GM10266 (cell line): ENCODE results near the gene ALDH7A1.
"Not testable (repeated sequence)": the region's sequence is repeated elsewhere in the genome, so short reads cannot be mapped to it uniquely, and the experiment has no call there.

Experiments
- DNase-seq: peaks from one replicate; pipeline ENCODE4 v3.0.0; 2012; ENCODE audit errors: extremely low spot score
- TF ChIP-seq, protein P1 (sequence below): IDR thresholded peaks from 2 replicates; pipeline ENCODE4 v1.5.1; 2012; ENCODE audit warnings: mild to moderate bottlenecking, low read depth; ENCODE audit not compliant: control insufficient read depth, insufficient read depth; ENCODE audit errors: missing control alignments

ALDH7A1 gene

DNA sequence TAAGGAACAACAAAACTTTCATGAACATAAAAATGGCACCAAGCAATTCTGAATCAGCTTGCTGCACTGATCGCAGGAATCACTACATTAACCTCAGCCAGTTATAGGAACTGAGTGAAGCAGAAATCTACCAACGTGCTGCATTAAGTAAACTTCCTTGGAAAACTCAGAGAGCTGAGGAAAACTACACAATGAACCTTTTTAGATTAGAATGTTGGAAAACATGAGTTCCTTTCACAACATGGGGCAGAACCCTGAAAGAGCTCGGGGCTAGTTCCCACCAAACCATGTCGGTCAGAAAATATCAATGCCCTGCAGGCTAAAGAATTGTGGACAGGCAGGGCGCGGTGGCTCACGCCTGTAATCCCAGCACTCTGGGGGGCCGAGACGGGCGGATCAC lies 19.4 kb downstream of the ALDH7A1 start:
- TF ChIP-seq, protein P1, sequence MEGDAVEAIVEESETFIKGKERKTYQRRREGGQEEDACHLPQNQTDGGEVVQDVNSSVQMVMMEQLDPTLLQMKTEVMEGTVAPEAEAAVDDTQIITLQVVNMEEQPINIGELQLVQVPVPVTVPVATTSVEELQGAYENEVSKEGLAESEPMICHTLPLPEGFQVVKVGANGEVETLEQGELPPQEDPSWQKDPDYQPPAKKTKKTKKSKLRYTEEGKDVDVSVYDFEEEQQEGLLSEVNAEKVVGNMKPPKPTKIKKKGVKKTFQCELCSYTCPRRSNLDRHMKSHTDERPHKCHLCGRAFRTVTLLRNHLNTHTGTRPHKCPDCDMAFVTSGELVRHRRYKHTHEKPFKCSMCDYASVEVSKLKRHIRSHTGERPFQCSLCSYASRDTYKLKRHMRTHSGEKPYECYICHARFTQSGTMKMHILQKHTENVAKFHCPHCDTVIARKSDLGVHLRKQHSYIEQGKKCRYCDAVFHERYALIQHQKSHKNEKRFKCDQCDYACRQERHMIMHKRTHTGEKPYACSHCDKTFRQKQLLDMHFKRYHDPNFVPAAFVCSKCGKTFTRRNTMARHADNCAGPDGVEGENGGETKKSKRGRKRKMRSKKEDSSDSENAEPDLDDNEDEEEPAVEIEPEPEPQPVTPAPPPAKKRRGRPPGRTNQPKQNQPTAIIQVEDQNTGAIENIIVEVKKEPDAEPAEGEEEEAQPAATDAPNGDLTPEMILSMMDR = no peak

DNA sequence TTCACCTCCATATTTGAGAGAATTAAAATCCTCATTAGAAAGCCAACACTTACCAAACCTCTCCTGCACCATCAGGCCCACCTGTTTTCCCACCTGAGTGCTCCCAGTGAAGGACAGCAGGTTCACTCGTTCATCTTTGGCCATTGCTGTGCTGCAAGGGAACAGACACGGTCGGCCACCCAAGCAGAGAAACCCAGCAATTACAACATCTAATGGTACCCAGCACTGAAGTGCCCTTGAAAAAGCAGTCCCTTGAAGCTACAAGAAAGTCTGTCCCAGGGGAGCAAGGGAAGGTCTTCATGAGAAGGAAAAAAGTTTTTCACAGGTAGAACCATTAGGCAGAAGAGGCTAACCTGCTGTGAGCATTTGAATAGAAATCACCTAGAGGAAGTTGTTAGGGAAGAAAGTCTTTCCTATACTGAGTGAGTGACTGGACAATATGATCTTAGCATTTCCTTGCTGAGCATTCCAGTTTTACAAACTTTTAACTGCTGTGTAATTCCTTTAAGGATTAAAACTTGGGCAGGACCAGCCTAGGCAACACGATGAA lies 26.7 kb downstream of the ALDH7A1 start:
- no peak for DNase-seq
- TF ChIP-seq, protein P1 = no peak

More for the DNA sequence above, 19.4 kb downstream of the ALDH7A1 start:
- no peak for DNase-seq

DNA sequence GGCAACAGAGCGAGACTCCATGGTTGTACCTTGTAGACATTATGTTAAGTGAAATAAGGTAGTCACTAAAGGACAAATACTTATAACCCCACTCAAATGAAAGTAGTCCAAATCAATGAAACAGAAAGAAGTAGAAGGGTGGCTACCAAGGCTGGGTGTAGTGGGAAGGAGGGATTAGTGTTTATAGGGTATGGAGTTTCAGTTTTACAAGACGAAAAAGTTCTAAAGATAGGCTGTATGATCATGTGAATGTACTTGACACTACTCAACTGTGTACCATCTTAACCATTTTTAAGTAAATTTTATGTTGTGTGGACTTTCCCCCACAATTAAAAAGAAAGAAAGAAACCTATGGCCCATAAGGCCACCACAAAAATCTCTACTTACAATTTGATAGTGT lies 32.2 kb downstream of the ALDH7A1 start:
- no peak for DNase-seq
- TF ChIP-seq, protein P1 = no peak

DNA sequence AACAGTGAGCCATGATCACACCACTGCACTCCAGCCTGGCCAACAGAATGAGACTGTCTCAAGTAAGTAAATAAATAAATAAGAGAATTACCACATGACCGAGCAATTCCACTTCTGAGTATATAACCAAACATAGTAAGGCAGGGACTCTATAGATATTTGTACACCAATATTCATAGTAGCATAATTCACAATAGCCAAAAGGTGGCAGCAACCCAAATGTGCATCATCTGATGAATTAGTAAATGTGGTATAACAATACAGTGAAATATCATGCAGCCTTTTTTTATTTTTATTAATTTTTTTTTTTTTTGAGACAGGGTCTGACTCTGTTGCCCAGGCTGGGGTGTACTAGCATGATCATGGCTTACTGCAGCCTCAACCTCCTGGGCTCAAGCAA lies 33.1 kb downstream of the ALDH7A1 start:
- no peak for DNase-seq

DNA sequence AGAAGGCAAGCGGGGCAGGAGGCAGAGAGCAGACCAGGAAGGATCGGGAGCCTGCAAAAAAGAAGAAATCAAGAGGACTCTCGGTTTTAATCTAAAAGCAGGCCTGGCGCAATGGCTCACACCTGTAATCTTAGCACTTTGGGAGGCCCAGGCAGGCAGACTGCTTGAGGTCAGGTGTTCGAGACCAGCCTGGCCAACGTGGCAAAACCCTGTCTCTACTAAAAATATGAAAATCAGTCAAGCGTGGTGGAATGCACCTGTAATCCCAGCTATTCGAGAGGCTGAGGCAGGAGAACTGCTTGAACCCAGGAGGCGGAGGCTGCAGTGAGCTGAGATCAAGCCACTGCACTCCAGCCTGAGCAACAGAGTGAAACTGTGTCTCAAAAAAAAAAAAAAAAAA lies 39.9 kb downstream of the ALDH7A1 start:
- not testable (repeated sequence) for DNase-seq

More for the DNA sequence above, 33.1 kb downstream of the ALDH7A1 start:
- TF ChIP-seq, protein P1 = peak; percentile 3

DNA sequence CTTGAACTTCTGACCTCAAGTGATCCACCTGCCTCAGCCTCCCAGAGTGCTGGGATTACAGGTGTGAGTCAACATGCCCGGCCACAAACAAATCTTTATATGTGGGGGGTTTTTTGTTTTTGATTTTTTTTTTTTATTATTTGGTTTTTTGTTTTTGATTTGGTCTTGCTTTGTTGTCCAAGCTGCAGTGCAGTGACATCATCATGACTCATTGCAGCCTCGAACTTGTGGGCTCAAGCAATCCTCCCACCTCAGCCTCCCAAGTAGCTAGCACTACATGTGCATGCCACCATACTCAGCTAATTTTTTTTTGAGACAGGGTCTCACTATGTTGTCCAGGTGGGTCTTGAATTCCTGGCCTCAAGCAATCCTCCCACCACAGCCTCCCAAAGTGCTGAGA lies 42.4 kb downstream of the ALDH7A1 start:
- DNase-seq = no peak
- TF ChIP-seq, protein P1 = no peak

DNA sequence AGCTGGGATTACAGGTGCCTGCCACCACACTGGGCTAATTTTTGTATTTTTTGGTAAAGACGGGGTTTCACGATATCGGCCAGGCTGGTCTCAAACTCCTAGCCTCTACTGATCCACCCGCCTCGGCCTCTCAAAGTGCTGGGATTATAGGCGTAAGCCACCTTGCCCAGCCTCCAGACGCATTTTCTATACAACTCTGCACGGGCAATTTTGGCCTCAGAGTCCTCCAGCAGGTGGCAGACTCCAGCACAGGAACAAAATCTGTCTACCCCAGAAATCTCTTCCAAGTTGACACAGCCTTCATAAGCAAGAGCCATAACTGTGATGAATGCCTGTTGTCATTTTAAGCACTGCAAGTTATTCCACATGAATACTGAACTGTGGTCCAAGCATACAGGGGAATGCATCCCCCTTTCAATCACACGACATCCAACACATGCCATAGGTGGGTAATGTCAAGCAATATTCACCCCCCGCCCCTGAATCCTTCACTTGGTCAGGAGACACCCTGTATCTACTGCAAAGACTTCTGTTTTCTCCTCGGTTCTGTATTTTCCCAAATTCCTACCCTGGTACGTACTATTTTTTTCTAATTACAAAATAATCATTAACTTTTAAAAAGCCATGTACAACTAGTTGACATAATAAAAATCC lies 50.8 kb downstream of the ALDH7A1 start:
- peak; percentile 45 for DNase-seq
- TF ChIP-seq, protein P1 = peak; percentile 74

DNA sequence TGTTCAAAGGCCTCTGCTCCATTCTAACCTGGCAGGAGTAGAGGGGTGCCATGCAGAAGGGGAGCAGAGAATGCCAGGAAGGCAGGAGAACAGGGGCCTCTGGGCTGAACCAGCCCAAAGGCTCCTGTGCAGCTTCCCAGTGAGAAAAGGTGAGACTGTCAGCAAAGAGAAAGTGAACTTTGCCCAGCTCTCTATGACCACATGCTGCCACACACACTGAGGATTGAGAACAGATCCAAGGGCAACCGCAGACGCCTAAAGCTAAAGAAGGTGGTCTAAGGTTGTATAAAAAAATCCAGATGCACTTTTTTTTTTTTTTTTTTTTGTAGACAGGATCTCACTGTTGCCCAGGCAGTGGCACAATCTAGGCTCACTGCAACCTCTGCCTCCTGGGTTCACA lies 51.4 kb downstream of the ALDH7A1 start:
- no peak for DNase-seq
- TF ChIP-seq, protein P1 = no peak
